Mesothelial cell of epicardium (in vitro differentiated cells): Measurements from ENCODE around the gene CNNM1. TPM values are rescaled to one million over a fixed set of nuclear protein-coding genes. Genes with fewer than 3 reads are reported as not detected.

Experiments used
- DNase-seq, 2 experiments: peaks; one replicate each; pipeline ENCODE4 v3.0.0; 2021; ENCODE audit warnings: low spot score in 2 of 2; ENCODE audit not compliant: unreplicated experiment in 2 of 2
- H3K27ac Mint-ChIP-seq: 2 replicates; pipeline ENCODE4 v1.8.0; 2021; ENCODE audit warnings: mixed read lengths
- H3K27me3 Mint-ChIP-seq: 2 replicates; pipeline ENCODE4 v1.8.0; 2021; ENCODE audit warnings: low read depth, mixed read lengths
- H3K36me3 Mint-ChIP-seq: 2 replicates; pipeline ENCODE4 v1.8.0; 2021; ENCODE audit warnings: mixed read lengths
- H3K4me1 Mint-ChIP-seq: 2 replicates; pipeline ENCODE4 v1.8.0; 2021; ENCODE audit warnings: mixed read lengths
- H3K4me3 Mint-ChIP-seq: 2 replicates; pipeline ENCODE4 v1.8.0; 2021; ENCODE audit warnings: mild to moderate bottlenecking, moderate library complexity, mixed read lengths
- H3K9me3 Mint-ChIP-seq: 2 replicates; pipeline ENCODE4 v1.8.0; 2021; ENCODE audit warnings: mixed read lengths
- total RNA-seq: library from RNA; stranded (reverse); gene quantifications from 3 replicates; pipeline ENCODE4 v1.2.1, GENCODE V29; 2021
- TF ChIP-seq, protein P1 (sequence below): fragments of 200-600 bp; sonication (generic); IDR thresholded peaks from one replicate; pipeline ENCODE4 v1.5.0; 2021; ENCODE audit warnings: antibody characterized with exemption; ENCODE audit not compliant: unreplicated experiment

The CNNM1 gene
- total RNA-seq, 1 donor from 2014 or later, result 0.49 TPM

DNA sequence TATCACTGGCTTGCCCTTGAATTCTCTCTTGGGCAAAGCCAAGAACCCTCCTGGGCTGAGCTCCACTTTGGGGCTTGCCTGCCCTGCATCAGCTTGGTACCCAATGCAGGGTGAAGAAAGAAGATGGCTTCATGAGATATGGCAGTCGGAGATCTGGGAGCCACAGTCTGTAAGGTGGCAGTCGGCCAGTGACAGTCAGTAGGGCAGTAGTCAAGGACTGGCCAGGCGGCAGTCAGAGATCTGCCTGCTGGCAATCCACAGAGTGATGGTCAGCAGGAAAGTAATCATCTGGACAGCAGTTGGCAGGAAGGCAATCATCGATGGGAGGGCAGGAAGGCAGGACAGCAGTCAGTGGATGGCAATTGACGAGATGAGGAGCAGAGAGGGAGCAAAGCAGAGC lies 32.6 kb upstream of the CNNM1 start:
- Mint-ChIP-seq H3K4me1 (no peaks in the 10 kb centered on the region), H3K4me3 (no peak overlapping the region), H3K27ac (no peak overlapping the region), H3K9me3 (no peaks in the 10 kb centered on the region), H3K27me3 (peaks cover 15% of the 10 kb centered on the region), H3K36me3 (no peaks in the 10 kb centered on the region)
- TF ChIP-seq, protein P1, sequence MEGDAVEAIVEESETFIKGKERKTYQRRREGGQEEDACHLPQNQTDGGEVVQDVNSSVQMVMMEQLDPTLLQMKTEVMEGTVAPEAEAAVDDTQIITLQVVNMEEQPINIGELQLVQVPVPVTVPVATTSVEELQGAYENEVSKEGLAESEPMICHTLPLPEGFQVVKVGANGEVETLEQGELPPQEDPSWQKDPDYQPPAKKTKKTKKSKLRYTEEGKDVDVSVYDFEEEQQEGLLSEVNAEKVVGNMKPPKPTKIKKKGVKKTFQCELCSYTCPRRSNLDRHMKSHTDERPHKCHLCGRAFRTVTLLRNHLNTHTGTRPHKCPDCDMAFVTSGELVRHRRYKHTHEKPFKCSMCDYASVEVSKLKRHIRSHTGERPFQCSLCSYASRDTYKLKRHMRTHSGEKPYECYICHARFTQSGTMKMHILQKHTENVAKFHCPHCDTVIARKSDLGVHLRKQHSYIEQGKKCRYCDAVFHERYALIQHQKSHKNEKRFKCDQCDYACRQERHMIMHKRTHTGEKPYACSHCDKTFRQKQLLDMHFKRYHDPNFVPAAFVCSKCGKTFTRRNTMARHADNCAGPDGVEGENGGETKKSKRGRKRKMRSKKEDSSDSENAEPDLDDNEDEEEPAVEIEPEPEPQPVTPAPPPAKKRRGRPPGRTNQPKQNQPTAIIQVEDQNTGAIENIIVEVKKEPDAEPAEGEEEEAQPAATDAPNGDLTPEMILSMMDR, result no peak
- DNase-seq, result no peak

DNA sequence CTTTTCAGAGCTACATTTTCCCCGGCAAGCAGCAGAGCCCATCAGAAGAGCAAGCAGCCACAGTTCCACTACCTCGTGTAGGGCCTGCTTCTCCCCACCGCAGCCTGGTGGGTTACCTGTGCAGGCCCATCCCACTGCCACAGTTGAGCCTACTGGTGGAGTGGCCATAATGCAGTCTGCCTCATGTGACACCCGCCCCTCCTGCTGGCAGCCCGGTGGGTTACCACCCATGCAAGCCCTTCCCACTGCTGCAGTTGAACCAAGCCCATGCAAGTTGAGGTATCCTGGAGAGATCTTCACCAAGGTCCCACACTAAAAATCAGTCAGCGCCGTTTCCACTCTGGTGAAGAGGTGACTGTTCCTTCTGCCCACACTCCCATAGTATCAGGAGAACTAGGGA lies 32.1 kb upstream of the CNNM1 start:
- Mint-ChIP-seq H3K4me3 (no peak overlapping the region), H3K4me1 (no peaks in the 10 kb centered on the region), H3K36me3 (no peaks in the 10 kb centered on the region), H3K9me3 (no peaks in the 10 kb centered on the region), H3K27me3 (peaks cover 18% of the 10 kb centered on the region), H3K27ac (no peak overlapping the region)
- TF ChIP-seq, protein P1, result no peak
- DNase-seq, result no peak

DNA sequence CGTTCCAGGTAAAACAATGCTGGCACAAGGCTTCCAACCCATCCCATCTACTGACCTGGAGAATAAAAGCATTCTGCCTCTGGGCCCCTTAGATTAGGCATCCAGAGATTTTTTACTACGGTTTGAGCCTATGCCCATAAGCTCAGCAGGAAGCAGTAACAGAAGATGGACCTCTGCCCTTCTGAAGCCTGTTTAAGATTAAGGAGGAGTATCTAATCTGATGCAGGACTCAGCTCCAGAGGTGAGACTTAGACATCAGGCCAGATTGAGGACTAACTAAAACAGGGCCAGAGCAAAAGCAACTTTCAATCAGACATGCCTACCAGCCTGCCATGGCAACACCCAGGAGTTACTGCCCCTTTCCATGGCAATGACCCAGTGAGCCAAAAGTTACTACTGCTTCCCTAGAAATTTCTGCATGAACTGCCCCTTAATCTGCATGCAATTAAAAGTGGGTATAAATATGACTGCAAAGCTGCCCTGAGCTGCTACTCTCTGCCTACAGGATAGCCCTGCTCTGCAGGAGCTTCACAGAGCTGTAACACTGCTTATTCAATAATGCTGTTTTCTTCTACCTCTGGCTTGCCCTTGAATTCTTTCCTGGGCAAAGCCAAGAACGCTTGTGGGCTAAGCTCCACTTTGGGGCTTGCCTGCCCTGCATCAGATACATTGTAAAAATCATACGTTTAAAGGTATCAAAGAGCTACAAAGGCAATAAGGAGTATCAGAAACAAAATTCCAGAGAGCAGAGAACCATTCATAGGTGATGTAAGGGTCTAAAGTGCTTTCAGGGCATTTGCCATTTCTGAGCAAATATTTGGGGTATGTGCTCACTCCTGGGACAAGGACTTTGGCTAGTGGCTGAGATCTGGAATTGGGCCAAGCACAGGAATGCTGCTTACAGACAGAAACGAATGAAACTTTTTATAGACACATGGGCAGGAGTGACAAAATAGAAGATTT lies 25.0 kb upstream of the CNNM1 start:
- Mint-ChIP-seq H3K9me3 (peaks cover 6% of the 10 kb centered on the region), H3K36me3 (peaks cover 2% of the 10 kb centered on the region), H3K4me1 (peaks cover 7% of the 10 kb centered on the region), H3K27me3 (peaks cover 13% of the 10 kb centered on the region), H3K4me3 (no peak overlapping the region), H3K27ac (no peak overlapping the region)
- TF ChIP-seq, protein P1, result no peak
- no peak for DNase-seq

DNA sequence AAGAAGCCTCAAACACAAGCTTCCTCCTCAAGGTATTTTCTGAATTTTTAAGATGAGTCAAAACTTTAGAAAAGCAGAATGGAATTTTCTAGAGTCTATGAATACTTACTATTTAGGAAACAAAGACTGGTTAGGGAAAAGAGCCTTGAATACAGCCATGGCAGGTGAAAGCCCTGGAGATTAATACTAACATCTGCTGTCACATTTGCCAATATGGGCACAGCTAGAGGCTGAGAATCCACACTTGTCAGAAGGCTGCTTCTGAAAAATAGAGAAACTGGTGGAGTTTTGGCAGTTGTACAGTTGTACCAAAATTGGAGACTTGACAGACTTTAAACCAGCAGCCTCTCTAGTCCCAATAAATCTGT lies 24.3 kb upstream of the CNNM1 start:
- no peak for DNase-seq
- TF ChIP-seq, protein P1, result no peak
- Mint-ChIP-seq H3K27me3 (peaks cover 10% of the 10 kb centered on the region), H3K4me3 (no peak overlapping the region), H3K27ac (no peak overlapping the region), H3K9me3 (peaks cover 9% of the 10 kb centered on the region), H3K4me1 (peaks cover 7% of the 10 kb centered on the region), H3K36me3 (peaks cover 2% of the 10 kb centered on the region)

DNA sequence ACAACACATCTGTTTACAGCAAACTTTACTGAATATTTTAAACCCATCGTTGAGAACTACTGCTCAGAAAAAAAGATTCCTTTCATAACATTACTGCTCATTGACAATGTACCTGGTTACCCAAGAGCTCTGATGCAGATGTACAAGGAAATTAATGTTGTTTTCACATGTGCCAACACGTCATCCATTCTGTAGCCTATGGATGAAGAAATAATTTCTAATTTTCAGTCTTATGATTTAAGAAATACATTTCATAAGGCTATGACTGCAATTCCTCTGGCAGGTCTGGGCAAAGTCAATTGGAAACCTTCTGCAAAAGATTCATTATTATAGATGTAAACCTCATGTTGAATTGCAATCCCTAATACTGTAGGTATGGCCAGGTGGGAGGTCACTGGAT lies 16.7 kb upstream of the CNNM1 start:
- TF ChIP-seq, protein P1, result no peak
- DNase-seq, result no peak
- H3K4me1 Mint-ChIP-seq, result no peaks in the 10 kb centered on the region
- H3K4me3 Mint-ChIP-seq, result no peak overlapping the region
- peaks cover 7% of the 10 kb centered on the region for H3K27me3 Mint-ChIP-seq
- peaks cover 25% of the 10 kb centered on the region for H3K9me3 Mint-ChIP-seq
- H3K36me3 Mint-ChIP-seq, result peaks cover 2% of the 10 kb centered on the region
- no peak overlapping the region for H3K27ac Mint-ChIP-seq
